Hematopoietic multipotent progenitor cell (in vitro differentiated cells): ENCODE data around the gene HRC. TPM values are rescaled to one million over a fixed set of nuclear protein-coding genes. Genes with fewer than 3 reads are reported as not detected.
"Not testable (repeated sequence)": the region's sequence is repeated elsewhere in the genome, so short reads cannot be mapped to it uniquely, and the experiment has no call there.

ENCODE experiments used
- DNase-seq, 3 donors: peaks; one replicate each; pipeline ENCODE4 v3.0.0-alpha.2; 2011 to 2015; ENCODE audit warnings: low read depth in 2 of 3, low spot score in 2 of 3
- total RNA-seq: library from RNA; depleted of rRNA; stranded (reverse); fragments of >200 nt; gene quantifications from one replicate; pipeline ENCODE4 v1.2.3, GENCODE V29; 2012

The HRC gene
- total RNA-seq, 1 donor = not detected

DNA sequence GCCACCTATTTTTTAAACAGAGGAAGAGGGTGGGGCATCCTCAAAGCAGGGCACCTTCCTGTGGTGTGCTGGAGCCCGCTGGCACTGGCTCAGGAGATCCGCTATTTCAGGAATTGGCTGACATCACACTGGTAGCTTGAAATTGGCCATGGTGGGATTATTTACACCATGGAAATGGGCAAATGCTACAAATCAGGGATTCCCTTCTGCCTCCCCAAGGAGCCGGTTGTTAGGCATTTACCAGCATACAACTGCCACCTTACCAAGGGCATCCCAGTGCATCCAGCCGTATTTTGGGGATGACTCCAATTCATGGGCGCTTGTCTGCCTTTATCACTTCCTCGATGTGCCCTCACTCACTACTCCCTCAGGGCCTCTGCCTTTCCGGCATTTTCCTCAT lies 14.2 kb downstream of the HRC start:
- DNase-seq = no peak

DNA sequence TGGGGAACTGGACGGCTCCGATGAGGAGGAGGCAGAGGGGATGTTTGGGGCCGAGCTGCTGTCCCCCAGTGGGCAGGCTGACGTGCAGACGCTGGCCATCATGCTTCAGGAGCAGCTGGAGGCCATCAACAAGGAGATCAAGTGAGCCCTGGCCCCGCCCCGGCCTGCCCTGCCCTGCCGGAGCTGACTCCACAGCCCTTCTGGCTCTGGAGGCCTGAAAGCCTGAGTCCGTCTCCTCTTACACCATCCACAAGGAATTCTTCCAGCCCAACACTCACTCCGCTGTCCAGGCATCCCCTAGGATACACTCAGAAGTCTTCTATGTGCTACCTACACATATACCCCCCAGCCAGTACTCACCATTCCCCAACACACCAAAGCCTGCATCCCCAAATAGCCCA lies 18.4 kb downstream of the HRC start:
- no peak for DNase-seq

DNA sequence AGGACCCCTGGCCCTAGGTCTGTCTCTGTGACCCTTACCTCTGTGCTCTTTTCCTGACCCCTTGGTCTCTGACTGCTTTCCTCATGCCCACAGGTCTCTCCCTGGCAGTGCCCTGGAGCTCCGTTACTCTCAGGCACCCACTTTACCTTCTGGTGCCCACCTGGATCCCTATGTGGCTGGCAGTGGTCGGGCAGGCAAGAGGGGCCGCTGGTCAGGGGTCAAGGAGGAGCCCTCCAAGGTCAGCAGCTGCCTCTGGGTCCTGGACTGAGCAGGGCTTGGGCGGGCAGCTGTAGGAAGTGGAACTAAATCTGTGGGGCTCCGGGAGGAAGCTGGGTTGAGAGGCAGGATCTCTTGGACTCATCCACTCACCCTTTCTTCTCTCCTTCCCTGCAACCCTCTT lies 19.5 kb downstream of the HRC start:
- no peak for DNase-seq

GRCh38 chr19:49133621-49134454 lies 21.4 kb downstream of the HRC start:
- peak in 1 of 3 donors; percentile 75 for DNase-seq

- DNase-seq = peak in 1 of 3 donors; percentile 66
These were observed 22.1 kb downstream of the HRC start for GRCh38 chr19:49132974-49133609.

DNA sequence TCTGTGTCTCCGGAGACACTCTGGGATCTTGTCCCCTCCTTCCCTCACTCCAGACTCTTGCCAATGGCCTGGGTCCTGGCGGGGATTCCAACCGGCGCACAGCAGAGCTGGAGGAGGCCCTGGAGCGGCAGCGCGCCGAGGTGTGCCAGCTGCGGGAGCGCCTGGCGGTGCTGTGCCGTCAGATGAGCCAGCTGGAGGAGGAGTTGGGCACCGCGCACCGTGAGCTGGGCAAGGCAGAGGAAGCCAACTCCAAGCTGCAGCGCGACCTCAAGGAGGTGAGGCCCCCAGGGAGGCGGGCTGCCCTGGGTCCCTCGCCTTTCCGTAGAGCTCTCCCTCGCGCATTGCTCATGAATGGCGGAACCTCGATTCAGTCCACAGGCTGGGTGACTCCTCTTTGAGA lies 24.9 kb downstream of the HRC start:
- DNase-seq = no peak

DNA sequence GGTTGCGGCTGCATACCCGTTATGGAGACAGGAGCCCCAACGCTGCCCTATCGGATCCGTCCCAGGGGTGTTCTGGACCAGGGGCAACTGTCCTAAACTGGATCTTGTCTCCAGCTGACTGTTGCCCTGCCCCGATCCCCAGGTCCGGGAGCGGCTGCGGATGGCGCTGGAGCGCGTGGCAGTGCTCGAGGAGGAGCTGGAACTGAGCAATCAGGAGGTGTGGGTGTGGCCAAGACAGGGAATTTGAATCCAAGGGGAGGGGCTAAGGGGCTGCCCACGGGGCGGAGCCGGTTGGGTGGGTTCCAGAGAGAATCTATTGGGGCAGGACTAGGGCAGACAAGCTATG lies 26.0 kb downstream of the HRC start:
- DNase-seq = no peak

- DNase-seq = no peak
These were observed 26.5 kb downstream of the HRC start for GRCh38 chr19:49128545-49129237.

DNA sequence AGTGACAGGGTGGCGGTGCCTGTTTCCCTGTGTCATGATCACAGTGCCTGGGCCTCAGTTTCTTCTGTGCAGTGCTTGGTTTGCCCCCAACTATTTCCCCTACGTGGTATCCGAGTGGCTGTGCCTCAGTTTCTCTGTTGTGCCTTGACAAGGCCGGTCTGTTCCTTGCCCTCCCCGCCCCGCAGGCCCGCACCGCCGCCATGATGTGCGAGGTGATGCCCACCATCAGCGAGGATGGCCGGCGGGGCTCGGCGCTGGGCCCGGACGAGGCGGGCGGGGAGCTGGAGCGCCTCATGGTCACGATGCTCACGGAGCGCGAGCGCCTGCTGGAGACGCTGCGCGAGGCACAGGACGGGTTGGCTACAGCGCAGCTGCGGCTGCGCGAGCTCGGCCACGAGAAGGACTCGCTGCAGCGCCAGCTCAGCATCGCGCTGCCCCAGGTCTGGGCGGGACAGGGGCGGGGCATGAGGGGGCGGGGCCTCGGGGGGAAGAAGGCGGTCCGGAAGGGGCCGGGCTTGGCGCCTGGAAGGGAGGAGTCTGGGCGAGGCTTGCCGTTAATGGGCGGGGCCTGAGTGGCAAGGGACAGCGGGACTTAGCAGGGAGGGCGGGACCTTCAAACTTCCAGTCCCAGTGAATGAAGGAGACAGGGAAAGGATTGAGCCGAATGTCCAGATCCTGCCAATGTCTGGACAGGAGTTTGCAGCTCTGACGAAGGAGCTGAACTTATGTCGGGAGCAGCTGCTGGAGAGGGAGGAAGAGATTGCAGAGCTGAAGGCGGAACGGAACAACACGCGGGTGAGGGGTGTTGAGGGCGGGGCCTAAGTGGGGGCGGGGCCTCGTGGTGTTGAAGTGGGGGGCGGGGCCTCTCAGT lies 27.3 kb downstream of the HRC start:
- peak; percentile 92 to 98 (median 97) for DNase-seq

DNA sequence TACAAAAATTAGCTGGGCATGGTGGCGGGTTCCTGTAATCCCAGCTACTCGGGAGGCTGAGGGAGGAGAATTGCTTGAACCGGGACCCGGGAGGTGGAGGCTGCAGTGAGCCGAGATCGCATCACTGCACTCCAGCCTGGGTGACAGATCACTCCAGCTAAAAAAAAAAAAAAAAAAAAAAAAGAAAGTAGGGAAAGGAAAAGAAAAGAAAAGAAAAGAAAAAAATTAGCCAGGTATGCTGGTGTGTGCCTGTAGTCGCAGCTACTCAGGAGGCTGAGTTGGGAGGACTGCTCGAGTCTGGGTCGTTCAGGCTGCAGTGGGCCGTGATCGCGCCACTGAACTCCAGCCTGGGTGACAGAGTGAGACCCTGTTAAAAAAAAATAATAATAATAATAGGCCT lies 28.0 kb downstream of the HRC start:
- DNase-seq = not testable (repeated sequence)

DNA sequence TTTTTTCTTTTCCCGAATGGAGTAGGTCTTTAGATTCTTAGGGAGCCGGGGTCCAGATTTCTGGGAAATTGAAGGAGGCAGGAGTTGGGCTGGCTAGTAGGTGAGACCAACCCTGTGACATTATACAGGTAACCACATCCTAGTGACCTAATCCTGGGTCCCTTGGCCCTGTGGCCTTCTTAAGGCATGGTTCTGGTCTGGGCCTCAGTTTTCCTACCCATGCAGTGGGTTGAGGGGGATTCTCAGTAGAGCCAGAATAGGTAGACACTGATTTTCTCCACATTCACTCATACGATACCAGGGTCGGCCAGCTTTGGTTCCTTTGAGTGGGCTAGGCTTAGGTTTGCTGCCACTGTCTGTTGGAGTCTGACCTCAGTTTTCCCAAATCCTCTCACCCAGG lies 28.6 kb downstream of the HRC start:
- no peak for DNase-seq

DNA sequence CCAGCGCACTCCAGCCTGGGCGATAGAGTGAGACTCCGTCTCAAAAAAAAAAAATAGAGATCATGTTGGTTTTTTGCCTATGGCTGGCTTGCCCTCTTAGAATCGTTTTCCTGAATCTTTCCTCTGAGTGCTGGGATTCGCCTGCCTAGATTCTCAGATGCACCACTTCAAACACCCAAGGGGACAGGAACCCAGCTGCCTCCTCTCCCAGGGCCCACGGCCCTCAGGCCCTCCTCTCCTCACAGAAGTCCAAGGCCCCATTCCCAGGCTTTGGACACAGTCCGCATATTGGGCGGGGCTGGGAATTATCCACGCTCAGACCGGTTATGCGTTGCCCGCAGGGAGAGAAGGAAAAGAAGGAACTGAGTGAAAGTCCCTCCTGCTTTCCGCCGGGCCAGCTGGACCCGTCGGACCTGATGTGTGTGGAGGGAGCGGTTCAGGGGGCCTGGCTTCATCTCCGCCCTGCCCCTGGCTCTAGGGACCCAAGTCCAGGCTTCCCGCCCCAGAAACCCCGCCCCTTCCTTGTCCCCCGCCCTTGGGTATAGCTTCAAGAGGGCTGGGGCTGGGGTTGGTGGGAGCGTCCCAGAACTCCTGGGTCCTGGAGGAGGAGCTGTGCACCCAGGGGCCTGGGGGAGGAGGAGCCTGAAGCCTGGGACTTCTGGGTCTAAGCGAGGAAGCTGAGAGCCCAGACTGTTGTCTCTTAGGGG lies 30.0 kb downstream of the HRC start:
- no peak for DNase-seq

DNA sequence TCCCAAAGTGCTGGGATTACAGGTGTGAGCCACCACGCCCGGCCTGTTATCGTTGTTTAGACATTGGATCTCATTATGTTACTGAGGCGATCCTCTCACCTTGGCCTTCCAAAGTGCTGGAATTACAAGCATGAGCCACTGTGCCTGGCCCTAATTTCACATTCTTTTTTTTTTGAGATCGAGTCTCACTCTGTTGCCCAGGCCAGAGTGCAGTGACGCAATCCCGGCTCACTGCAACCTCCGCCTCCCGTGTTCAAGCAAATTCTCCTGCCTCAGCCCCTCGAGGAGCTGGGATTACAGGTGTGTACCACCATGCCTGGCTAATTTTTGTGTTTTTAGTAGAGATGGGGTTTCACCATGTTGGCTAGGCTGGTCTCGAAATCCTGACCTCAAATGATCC lies 31.9 kb downstream of the HRC start:
- not testable (repeated sequence) for DNase-seq

DNA sequence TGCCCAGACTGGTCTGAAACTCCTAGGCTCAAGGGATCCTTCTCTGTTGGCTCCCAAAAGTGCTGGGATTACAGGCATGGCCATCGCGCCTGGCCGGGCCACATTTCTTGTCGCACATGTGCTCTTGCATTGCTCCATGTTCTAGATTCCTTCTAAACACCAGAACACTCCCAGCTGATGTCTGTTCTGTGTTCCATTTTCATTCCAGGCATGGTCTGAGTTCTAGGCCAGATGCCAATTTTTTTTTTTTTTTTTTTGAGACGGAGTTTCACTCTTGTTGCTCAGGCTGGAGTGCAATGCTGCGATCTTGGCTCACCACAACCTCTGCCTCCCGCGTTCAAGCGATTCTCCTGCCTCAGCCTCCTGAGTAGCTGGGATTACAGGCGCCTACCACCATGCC lies 33.4 kb downstream of the HRC start:
- not testable (repeated sequence) for DNase-seq

DNA sequence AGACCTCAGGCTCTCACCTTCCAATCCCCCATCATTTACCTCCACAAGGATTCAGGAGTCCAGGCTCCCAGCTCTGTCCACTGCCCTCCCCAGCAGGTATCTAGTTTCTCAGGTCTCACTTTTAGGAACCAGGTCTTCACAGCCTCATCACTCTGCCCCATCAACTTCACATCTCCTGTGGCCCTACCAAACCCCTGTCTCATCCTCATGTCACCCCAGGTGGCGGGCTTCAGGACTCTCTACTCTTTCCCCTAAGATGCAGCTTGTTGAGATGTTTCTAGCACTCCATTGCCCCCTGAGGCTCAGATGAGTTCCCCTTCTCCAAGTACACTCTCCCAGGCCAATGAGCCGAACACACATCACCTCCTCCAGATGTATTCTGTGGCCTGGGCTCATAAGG lies 34.3 kb downstream of the HRC start:
- DNase-seq = no peak

GRCh38 chr19:49120325-49120683 lies 34.9 kb downstream of the HRC start:
- DNase-seq = no peak

GRCh38 chr19:49119411-49120324 lies 35.5 kb downstream of the HRC start, which contains the start of gene PPFIA3:
TSS of gene PPFIA3 (plus strand) at chr19:49119544. CDS start at chr19:49127874, 8,330 bp downstream.
- DNase-seq = no peak

- peak; percentile 94 to 96 (median 95) for DNase-seq
These were observed 36.4 kb downstream of the HRC start, which contains the start of gene C19orf73 for GRCh38 chr19:49118565-49119410. TSS of gene C19orf73 (minus strand) at chr19:49119143. CDS start at chr19:49119022, 121 bp downstream.
